HepG2 (cell line): ENCODE results near the gene ZNF429. TPM values are rescaled to one million over a fixed set of nuclear protein-coding genes. Genes with fewer than 3 reads are reported as not detected.

Experiments
- ARNT2 ChIP-seq: sonication (generic); formaldehyde crosslinking; IDR thresholded peaks from 2 replicates; pipeline ENCODE4 v1.8.0; 2022; ENCODE audit warnings: mild to moderate bottlenecking, low read depth, missing genetic modification reagents, moderate library complexity
- ATAD3A ChIP-seq: sonication (generic); formaldehyde crosslinking; IDR thresholded peaks from 2 replicates; pipeline ENCODE4 v1.4.0; 2020; ENCODE audit warnings: missing genetic modification reagents
- CHD4 ChIP-seq: fragments of 200-600 bp; sonication (generic); IDR thresholded peaks from 2 replicates; pipeline ENCODE4 v1.7.0; 2017; ENCODE audit warnings: mild to moderate bottlenecking, low read length, borderline replicate concordance
- DMTF1 ChIP-seq: sonication (generic); formaldehyde crosslinking; IDR thresholded peaks from 2 replicates; pipeline ENCODE4 v1.4.0; 2020; ENCODE audit warnings: mild to moderate bottlenecking, missing genetic modification reagents
- EHMT2 ChIP-seq: fragments of 200-600 bp; sonication (generic); IDR thresholded peaks from 2 replicates; pipeline ENCODE4 v1.7.0; 2017; ENCODE audit warnings: antibody characterized with exemption, low read depth, low read length, borderline replicate concordance
- FOXA3 ChIP-seq: IDR thresholded peaks from 2 replicates; pipeline ENCODE4 v1.6.1; 2016; ENCODE audit warnings: missing genetic modification reagents, missing compliant biosample characterization
- GATA4 ChIP-seq: sonication (generic); IDR thresholded peaks from 2 replicates; pipeline ENCODE4 v1.6.1; 2016; ENCODE audit warnings: antibody characterized with exemption, low read depth, borderline replicate concordance
- GMEB2 ChIP-seq: IDR thresholded peaks from 2 replicates; pipeline ENCODE4 v1.6.1; 2016; ENCODE audit warnings: missing biosample characterization, missing genetic modification reagents, low read depth
- HDAC2 ChIP-seq: sonication (generic); formaldehyde crosslinking; IDR thresholded peaks from 2 replicates; pipeline ENCODE4 v1.4.0; 2020; ENCODE audit warnings: missing genetic modification reagents
- MAFG ChIP-seq: sonication (generic); formaldehyde crosslinking; IDR thresholded peaks from 2 replicates; pipeline ENCODE4 v1.5.1; 2020; ENCODE audit warnings: mild to moderate bottlenecking, missing genetic modification reagents
- PLRG1 ChIP-seq: fragments of 450-650 bp; conservative IDR thresholded peaks from 2 replicates; pipeline ENCODE4 v1.6.1; 2016
- RBFOX2 ChIP-seq: fragments of 200-400 bp; formaldehyde crosslinking; IDR thresholded peaks from 2 replicates; pipeline ENCODE4 v1.6.1; 2017; ENCODE audit warnings: low read depth, mild to moderate bottlenecking, low read length
- SMAD9 ChIP-seq: sonication (generic); formaldehyde crosslinking; IDR thresholded peaks from 2 replicates; pipeline ENCODE4 v1.5.1; 2020; ENCODE audit warnings: mild to moderate bottlenecking, missing genetic modification reagents
- STAT5B ChIP-seq: sonication (generic); formaldehyde crosslinking; IDR thresholded peaks from 2 replicates; pipeline ENCODE4 v1.4.0; 2020; ENCODE audit warnings: missing genetic modification reagents
- THRA ChIP-seq: sonication (generic); formaldehyde crosslinking; IDR thresholded peaks from 2 replicates; pipeline ENCODE4 v1.4.0; 2020; ENCODE audit warnings: missing genetic modification reagents, borderline replicate concordance
- U2AF2 ChIP-seq: fragments of 200-400 bp; formaldehyde crosslinking; IDR thresholded peaks from 2 replicates; pipeline ENCODE4 v1.6.1; 2017; ENCODE audit warnings: low read depth, mild to moderate bottlenecking, low read length
- WIZ ChIP-seq: sonication (generic); formaldehyde crosslinking; IDR thresholded peaks from 2 replicates; pipeline ENCODE4 v1.5.1; 2020; ENCODE audit warnings: mild to moderate bottlenecking, missing genetic modification reagents
- ZBTB1 ChIP-seq: sonication (generic); formaldehyde crosslinking; IDR thresholded peaks from 2 replicates; pipeline ENCODE4 v1.4.0; 2020; ENCODE audit warnings: missing genetic modification reagents, borderline replicate concordance
- ZNF180 ChIP-seq: sonication (generic); formaldehyde crosslinking; IDR thresholded peaks from 2 replicates; pipeline ENCODE4 v1.4.0; 2020; ENCODE audit warnings: low read depth, missing genetic modification reagents, borderline replicate concordance
- ZNF274 ChIP-seq: sonication (generic); formaldehyde crosslinking; IDR thresholded peaks from 2 replicates; pipeline ENCODE4 v1.5.1; 2020; ENCODE audit warnings: mild to moderate bottlenecking, missing genetic modification reagents
- ZNF30 ChIP-seq: sonication (generic); formaldehyde crosslinking; IDR thresholded peaks from 2 replicates; pipeline ENCODE4 v1.5.0; 2020; ENCODE audit warnings: mild to moderate bottlenecking, missing genetic modification reagents
- ZNF335 ChIP-seq: sonication (generic); formaldehyde crosslinking; IDR thresholded peaks from 2 replicates; pipeline ENCODE4 v1.4.0; 2020; ENCODE audit warnings: missing genetic modification reagents
- ZNF34 ChIP-seq: sonication (generic); formaldehyde crosslinking; IDR thresholded peaks from 2 replicates; pipeline ENCODE4 v1.4.0; 2020; ENCODE audit warnings: mild to moderate bottlenecking, missing genetic modification reagents, borderline replicate concordance
- ZNF709 ChIP-seq: sonication (generic); formaldehyde crosslinking; IDR thresholded peaks from 2 replicates; pipeline ENCODE4 v1.5.0; 2020; ENCODE audit warnings: mild to moderate bottlenecking, missing genetic modification reagents
- ZSCAN12 ChIP-seq: sonication (generic); formaldehyde crosslinking; IDR thresholded peaks from 2 replicates; pipeline ENCODE4 v1.9.0; 2021; ENCODE audit warnings: mild to moderate bottlenecking, missing genetic modification reagents
- polyA plus RNA-seq, 8 experiments: library from polyadenylated mRNA; depleted of rRNA in 3 of 8; stranded (reverse) in 7 of 8; unstranded in 1 of 8; fragments of >200 nt; fragmentation: Illumina TruSeq in 4 of 8; extraction: Trizol in 4 of 8; gene quantifications; 2 replicates each; pipeline versions ENCODE4 v1.2.1 to v1.2.3, GENCODE V29; 2011 to 2016; ENCODE audit warnings: low read depth in 4 of 8, missing spikeins in 1 of 8, mixed read lengths in 1 of 8; ENCODE audit not compliant: insufficient read depth in 1 of 8
- total RNA-seq, 5 experiments: library from RNA; depleted of rRNA; stranded (reverse); fragments of >200 nt; fragmentation: Illumina TruSeq; extraction: Trizol; gene quantifications; 2 replicates each; pipeline ENCODE4 v1.2.3, GENCODE V29; 2016; ENCODE audit warnings: low read depth in 1 of 5

The ZNF429 gene
- total and polyA plus RNA-seq, 2 of the 13 experiments (the other 11 are each of a cell fraction or from before 2014, with no cell fraction given), result 3.3 to 3.4 TPM

GRCh38 chr19:21505459-21506451 lies at the start of gene ZNF429 (continued):
- TF ChIP-seq ZNF34 (CRISPR knock-in tag) (no peak), ZNF709 (CRISPR knock-in tag) (peak; percentile 63), EHMT2 (no peak), CHD4 (no peak), SMAD9 (no peak), ZNF30 (CRISPR knock-in tag) (no peak), MAFG (no peak), DMTF1 (CRISPR knock-in tag) (no peak), ARNT2 (CRISPR knock-in tag) (no peak), PLRG1 (no peak), STAT5B (CRISPR knock-in tag) (no peak), GATA4 (no peak), U2AF2 (no peak), ZNF180 (CRISPR knock-in tag) (no peak), ZBTB1 (CRISPR knock-in tag) (no peak), HDAC2 (CRISPR knock-in tag) (no peak), ZNF274 (no peak; the same call in 1 of the 2 replicates), ZNF335 (no peak), RBFOX2 (peak; percentile 60; the same call in 1 of the 2 replicates), FOXA3 (no peak), WIZ (CRISPR knock-in tag) (no peak), THRA (CRISPR knock-in tag) (no peak), GMEB2 (no peak), ZSCAN12 (no peak), ATAD3A (no peak)
